ENCODE data around the gene FAM229A. TPM values are rescaled to one million over a fixed set of nuclear protein-coding genes. Genes with fewer than 3 reads are reported as not detected.
A peak's percentile ranks its signal among the peaks of the same experiment; 100 is the strongest.

The FAM229A gene
- polyA plus RNA-seq, 3 donors, result 19.9 TPM; not detected in 2

GRCh38 chr1:32363713-32364112, 1.4 kb upstream of the FAM229A start:
- 98% methylated on average over 12 of the region's 12 CpGs for WGBS (ENCODE audit: insufficient coverage)
- peaks cover 3 to 17% of the 10 kb centered on the region in 2 donors for H3K27me3 ChIP-seq (ENCODE audit: control insufficient read depth in 2 of 2, insufficient read depth in 2 of 2, low read length in 2 of 2)
- no peak overlapping the region for H3K4me3 ChIP-seq (replicated peaks in 1 of 3; ENCODE audit: low read depth in 2 of 3, low read length in 3 of 3)
- intact Hi-C loops (cut with micrococcal nuclease), result no loop called here
- H3K27ac ChIP-seq (ENCODE audit: low read depth in 1 of 2, low read length in 2 of 2), result no peak overlapping the region
- H3K36me3 ChIP-seq (replicated peaks in 1 of 2; ENCODE audit: control insufficient read depth in 1 of 2, insufficient read depth in 2 of 2, low read length in 2 of 2), result peaks cover 43 to 56% of the 10 kb centered on the region in 2 donors
- H3K4me2 ChIP-seq (replicated peaks; ENCODE audit: extremely low read depth, low read length, poor library complexity, severe bottlenecking), result no peak overlapping the region
- no peak for DNase-seq
- H4K20me1 ChIP-seq (ENCODE audit: insufficient read depth, low read length), result peaks cover 23% of the 10 kb centered on the region
- no peaks in the 10 kb centered on the region for H3K79me2 ChIP-seq (ENCODE audit: insufficient read depth, low read length)
- H2AFZ ChIP-seq (ENCODE audit: insufficient read depth, low read depth, low read length, poor library complexity, severe bottlenecking), result no peak overlapping the region
- Mint-ChIP-seq H3K36me3 (peaks cover 63 to 67% of the 10 kb centered on the region in 2 donors), H3K27ac (no peak overlapping the region), H3K4me3 (no peak overlapping the region), H3K27me3 (ENCODE audit: low read depth in 3 of 3) (peaks cover 20 to 39% (median 29%) of the 10 kb centered on the region in 3 donors), H3K4me1 (peaks cover 16% of the 10 kb centered on the region), H3K9me3 (peaks cover 0 to 10% (median 3%) of the 10 kb centered on the region in 7 donors)
- H3K9me3 ChIP-seq (replicated peaks in 1 of 2; ENCODE audit: control insufficient read depth in 1 of 2, insufficient read depth in 1 of 2, low read length in 2 of 2), result no peaks in the 10 kb centered on the region
- H3K4me1 ChIP-seq (ENCODE audit: control insufficient read depth in 1 of 2, insufficient read depth in 2 of 2, low read length in 2 of 2), result peaks cover 6 to 14% of the 10 kb centered on the region in 2 donors
- TF ChIP-seq CTCF (IDR thresholded peaks at IDR 0.05), result no peak
- H3K9ac ChIP-seq (ENCODE audit: insufficient read depth, low read length, poor library complexity, severe bottlenecking), result no peak overlapping the region

- H3K9ac ChIP-seq (ENCODE audit: insufficient read depth, low read length, poor library complexity, severe bottlenecking), result peak overlapping the region; percentile 27
- no peak overlapping the region for H3K27ac Mint-ChIP-seq
These were observed 411 bp downstream of the FAM229A start for GRCh38 chr1:32361674-32362473.

More at GRCh38 chr1:32361674-32362473, 411 bp downstream of the FAM229A start:
- peak in 2 of 3 donors; percentile 31 to 32 for DNase-seq
- peaks cover 21 to 45% (median 31%) of the 10 kb centered on the region in 3 donors for H3K27me3 Mint-ChIP-seq (ENCODE audit: low read depth in 3 of 3)
- peaks cover 3 to 17% of the 10 kb centered on the region in 2 donors for H3K27me3 ChIP-seq (ENCODE audit: control insufficient read depth in 2 of 2, insufficient read depth in 2 of 2, low read length in 2 of 2)
- peaks cover 45 to 49% of the 10 kb centered on the region in 2 donors for H3K36me3 Mint-ChIP-seq
- H3K4me1 ChIP-seq (ENCODE audit: control insufficient read depth in 1 of 2, insufficient read depth in 2 of 2, low read length in 2 of 2), result peaks cover 6 to 14% of the 10 kb centered on the region in 2 donors
- peaks cover 0 to 13% (median 3%) of the 10 kb centered on the region in 7 donors for H3K9me3 Mint-ChIP-seq
- H3K4me3 ChIP-seq (replicated peaks in 1 of 3; ENCODE audit: low read depth in 2 of 3, low read length in 3 of 3), result peak overlapping the region in 1 of 3 experiments; percentile 54
- intact Hi-C loops (cut with micrococcal nuclease), result no loop called here
- H3K36me3 ChIP-seq (replicated peaks in 1 of 2; ENCODE audit: control insufficient read depth in 1 of 2, insufficient read depth in 2 of 2, low read length in 2 of 2), result peaks cover 26 to 38% of the 10 kb centered on the region in 2 donors
- peaks cover 16% of the 10 kb centered on the region for H3K4me1 Mint-ChIP-seq
- H4K20me1 ChIP-seq (ENCODE audit: insufficient read depth, low read length), result peaks cover 23% of the 10 kb centered on the region
- peak overlapping the region; percentile 35 for H2AFZ ChIP-seq (ENCODE audit: insufficient read depth, low read depth, low read length, poor library complexity, severe bottlenecking)
- no peaks in the 10 kb centered on the region for H3K9me3 ChIP-seq (replicated peaks in 1 of 2; ENCODE audit: control insufficient read depth in 1 of 2, insufficient read depth in 1 of 2, low read length in 2 of 2)
- peak overlapping the region; percentile 61 for H3K4me2 ChIP-seq (replicated peaks; ENCODE audit: extremely low read depth, low read length, poor library complexity, severe bottlenecking)
- H3K4me3 Mint-ChIP-seq, result peak overlapping the region; percentile 31 to 82
- H3K79me2 ChIP-seq (ENCODE audit: insufficient read depth, low read length), result no peaks in the 10 kb centered on the region
- 2% methylated on average over 85 of the region's 91 CpGs for WGBS (ENCODE audit: insufficient coverage)
- H3K27ac ChIP-seq (ENCODE audit: low read depth in 1 of 2, low read length in 2 of 2), result no peak overlapping the region
- TF ChIP-seq CTCF (IDR thresholded peaks at IDR 0.05), result peak; percentile 33

Measured in CD14-positive monocyte (primary cell).